Lower leg skin (tissue), 3 donors: ENCODE measurements around the gene ZNF22.

Experiments
- POLR2A ChIP-seq, 2 donors: fragments of 450-650 bp; IDR thresholded peaks; one replicate each; pipeline ENCODE4 v1.6.1; 2016 to 2017; ENCODE audit warnings: antibody characterized with exemption in 2 of 2, mild to moderate bottlenecking in 1 of 2, moderate library complexity in 1 of 2
- TF ChIP-seq, protein P1 (sequence below), 3 donors: fragments of 450-650 bp; IDR thresholded peaks; one replicate each; pipeline ENCODE4 v1.5.1; 2016; ENCODE audit warnings: antibody characterized with exemption in 3 of 3, mild to moderate bottlenecking in 3 of 3, moderate library complexity in 2 of 3

DNA sequence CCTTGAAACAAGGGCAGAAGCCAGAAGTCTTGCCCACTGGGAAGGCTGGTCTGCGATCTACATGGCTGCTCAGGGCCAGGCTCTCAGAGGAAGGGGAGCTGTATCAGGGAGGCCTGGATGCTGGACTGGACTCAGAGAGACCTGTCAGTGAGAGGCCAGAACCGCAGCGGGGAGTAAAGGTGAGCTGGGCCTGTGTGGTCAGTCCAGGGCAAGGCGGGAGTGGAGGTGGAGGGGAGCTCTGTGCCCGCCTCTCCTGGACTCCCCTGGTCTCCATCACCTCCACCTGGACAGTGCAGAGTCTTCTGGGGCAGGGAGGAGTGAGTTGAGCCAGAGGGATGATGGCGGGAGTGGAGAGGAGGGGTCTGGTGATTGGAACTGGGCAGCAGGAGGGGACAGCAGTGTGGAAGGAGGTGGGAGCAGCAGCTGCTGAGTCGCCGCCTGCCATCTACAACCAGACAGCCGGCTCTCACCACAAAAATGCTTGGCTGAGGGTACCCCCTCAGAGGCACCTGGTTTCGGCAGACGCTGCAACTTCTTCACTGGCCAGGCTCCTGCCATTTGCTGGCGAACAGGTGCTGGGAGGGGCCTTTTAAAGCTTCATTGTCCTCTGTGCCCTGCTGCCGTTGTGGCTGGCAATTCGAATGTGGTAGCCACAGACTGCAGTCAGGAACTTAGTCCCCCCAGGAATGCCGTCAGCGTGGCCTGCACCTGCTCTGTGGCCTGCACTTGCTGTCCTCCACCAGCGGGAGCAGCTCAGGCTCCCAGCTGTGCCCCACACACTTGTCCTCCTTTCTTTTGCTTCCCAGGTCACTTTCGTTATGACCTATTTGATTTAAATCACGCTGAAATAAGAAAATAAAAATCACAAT is 37.6 kb upstream of the ZNF22 start:
- TF ChIP-seq, protein P1, sequence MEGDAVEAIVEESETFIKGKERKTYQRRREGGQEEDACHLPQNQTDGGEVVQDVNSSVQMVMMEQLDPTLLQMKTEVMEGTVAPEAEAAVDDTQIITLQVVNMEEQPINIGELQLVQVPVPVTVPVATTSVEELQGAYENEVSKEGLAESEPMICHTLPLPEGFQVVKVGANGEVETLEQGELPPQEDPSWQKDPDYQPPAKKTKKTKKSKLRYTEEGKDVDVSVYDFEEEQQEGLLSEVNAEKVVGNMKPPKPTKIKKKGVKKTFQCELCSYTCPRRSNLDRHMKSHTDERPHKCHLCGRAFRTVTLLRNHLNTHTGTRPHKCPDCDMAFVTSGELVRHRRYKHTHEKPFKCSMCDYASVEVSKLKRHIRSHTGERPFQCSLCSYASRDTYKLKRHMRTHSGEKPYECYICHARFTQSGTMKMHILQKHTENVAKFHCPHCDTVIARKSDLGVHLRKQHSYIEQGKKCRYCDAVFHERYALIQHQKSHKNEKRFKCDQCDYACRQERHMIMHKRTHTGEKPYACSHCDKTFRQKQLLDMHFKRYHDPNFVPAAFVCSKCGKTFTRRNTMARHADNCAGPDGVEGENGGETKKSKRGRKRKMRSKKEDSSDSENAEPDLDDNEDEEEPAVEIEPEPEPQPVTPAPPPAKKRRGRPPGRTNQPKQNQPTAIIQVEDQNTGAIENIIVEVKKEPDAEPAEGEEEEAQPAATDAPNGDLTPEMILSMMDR (IDR thresholded peaks at IDR 0.05): no peak
- no peak for TF ChIP-seq POLR2A (IDR thresholded peaks at IDR 0.05)
